GM21825 (cell line): ENCODE measurements around the gene FHAD1.
"Not testable (repeated sequence)": the region's sequence is repeated elsewhere in the genome, so short reads cannot be mapped to it uniquely, and the experiment has no call there.

Experiments
- ATAC-seq: cut with Tn5 transposase; IDR thresholded peaks from one replicate; pipeline ENCODE4 v1.9.1; 2021; ENCODE audit warnings: mild to moderate bottlenecking, moderate library complexity; ENCODE audit not compliant: unreplicated experiment

Gene FHAD1

DNA sequence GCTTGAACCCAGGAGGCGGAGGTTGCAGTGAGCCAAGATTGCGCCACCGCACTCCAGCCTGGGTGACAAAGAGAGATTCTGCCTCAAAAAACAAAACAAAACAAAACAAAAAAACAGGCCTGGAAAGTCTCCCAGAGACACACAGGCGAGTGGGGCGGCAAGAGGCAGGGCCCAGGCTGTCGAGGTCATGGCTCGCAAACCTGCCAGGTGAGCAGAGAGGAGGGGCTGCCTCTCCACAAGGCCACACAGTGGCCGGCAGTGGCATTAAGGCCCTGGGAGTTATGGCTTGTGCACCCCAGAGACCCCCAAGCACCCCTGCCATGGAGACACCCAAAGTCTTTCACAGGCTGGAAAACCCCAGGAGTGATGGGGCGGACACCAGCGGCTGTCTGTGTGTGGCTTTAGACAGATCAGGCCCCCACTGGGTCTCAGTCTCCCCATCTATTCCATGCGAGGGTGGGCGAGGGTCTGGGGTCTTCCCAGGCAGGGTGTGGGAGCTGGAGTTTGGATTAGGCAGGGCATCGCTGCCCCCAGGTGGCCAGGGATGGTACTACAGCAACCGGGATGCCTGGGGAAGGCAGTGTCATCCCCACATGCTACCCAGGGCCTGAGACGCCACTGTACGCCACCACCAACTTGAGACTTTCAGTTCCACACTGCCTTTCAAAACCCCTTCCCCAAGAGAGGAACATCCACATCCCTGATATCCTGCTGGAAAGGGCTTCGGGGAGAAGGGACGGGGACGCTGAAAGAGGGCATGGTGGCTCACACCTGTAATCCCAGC lies 184.0 kb downstream of the FHAD1 start:
- ATAC-seq, result no peak

DNA sequence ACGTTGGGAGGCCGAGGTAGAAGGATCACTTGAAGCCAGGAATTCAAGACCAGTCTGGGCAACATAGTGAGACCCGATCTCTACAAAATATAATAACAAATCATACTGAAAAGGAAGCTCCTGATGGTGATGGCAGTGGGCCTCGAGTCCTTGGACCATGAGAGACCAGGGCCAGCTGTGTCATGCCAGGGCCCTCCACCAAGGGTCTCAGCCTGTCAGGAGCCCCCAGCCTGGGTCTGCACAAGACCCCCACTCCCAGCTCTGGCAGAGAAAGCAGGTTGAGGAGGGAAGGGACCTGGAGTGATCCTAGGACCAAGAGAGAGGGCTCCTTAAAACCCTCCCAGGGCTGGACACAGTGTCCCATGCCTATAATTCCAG lies 184.5 kb downstream of the FHAD1 start:
- no peak for ATAC-seq

DNA sequence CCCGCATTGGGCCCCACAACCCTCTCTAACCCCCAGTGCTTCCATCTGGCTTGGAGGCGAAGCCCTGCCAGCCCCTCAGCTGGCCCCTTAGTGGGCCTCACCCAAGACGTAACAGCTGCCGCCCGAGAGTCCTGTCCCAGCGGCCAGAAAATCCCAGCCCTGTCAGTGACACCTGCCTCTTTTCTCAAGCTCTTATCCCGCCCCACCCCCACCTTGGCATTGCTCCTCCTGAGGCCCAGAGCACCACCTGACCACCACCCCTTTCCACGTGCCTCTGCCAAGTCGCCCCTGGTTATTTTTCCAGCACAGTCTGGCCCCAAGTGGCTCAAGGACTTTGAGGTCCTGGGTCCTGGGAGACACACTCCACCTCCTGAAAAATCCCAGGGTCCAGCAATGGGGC lies 185.3 kb downstream of the FHAD1 start:
- ATAC-seq, result no peak

DNA sequence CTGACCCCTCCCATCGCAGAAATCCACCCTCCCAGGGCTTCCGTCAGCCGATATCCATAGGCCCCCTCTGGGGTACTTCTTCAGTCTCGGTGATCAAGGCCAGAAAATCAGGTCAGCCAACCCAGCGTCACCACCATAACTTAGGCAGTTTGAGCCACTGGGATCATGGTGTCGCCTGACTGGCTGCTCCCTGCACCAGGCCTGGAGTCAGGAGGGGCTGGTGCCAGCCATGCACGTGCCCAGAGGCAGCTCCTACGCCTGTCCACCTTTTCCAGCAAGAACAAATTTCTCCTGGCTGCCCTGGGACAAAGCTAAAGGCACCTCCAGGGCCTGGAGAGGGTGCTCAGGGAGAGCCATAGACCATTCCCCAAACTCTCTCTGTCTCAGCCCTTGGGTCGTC lies 186.4 kb downstream of the FHAD1 start:
- ATAC-seq, result no peak

DNA sequence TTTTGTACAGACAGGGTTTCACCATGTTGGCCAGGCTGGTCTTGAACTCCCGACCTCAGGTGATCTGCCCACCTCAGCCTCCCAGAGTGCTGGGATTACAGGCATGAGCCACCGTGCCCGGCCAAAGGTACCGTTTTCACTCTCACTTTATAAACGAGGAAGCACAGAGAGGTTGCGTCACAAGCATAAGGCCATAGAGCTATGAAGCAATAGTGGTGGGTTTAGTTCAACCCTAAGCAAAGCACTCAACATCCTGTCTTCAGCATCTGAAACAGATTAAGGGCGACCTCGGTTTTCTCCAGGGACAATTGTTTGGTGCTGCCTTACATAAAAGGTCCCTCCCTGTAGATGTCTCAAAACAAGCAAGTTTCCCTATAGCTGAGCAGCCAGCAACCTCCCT lies 187.7 kb downstream of the FHAD1 start:
- not testable (repeated sequence) for ATAC-seq

DNA sequence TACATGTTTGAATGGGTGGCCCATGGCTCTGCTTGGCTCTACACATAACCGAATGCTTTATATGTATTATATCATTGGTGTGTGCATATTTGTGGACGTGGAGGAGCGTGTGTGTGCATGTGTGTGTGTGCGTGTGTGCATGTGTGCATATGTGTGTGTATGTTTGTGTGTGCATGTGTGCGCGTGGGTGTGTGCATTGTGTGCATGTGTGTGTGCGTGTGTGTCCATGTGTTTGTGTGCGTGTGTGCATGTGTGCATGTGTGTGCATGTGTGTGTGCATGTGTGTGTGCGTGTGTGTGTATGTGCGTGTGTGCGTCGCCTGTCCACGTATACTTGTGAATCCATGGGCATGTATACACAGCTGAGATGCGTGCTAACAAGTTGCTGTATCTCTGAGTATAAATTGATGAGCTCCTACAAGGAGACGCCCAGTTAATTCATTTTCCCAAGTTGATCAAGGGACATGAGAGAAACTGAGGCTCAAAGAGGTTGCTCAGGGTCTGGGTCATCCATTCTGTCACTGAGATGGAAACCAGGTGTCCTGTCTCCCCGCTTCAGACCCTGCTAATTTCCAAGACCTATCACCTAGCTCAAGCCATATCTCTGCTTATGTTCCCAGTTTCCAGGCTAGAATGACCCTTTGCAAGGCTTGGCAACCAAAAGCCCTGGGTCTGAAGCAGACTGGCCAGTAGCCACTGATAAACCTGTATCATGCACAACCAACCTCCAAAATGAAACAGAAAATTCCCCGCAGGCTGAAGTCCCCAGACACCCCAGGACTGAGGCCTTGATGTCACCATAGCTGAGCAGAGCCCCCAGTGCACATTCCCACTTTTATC lies 188.4 kb downstream of the FHAD1 start:
- ATAC-seq, result no peak

DNA sequence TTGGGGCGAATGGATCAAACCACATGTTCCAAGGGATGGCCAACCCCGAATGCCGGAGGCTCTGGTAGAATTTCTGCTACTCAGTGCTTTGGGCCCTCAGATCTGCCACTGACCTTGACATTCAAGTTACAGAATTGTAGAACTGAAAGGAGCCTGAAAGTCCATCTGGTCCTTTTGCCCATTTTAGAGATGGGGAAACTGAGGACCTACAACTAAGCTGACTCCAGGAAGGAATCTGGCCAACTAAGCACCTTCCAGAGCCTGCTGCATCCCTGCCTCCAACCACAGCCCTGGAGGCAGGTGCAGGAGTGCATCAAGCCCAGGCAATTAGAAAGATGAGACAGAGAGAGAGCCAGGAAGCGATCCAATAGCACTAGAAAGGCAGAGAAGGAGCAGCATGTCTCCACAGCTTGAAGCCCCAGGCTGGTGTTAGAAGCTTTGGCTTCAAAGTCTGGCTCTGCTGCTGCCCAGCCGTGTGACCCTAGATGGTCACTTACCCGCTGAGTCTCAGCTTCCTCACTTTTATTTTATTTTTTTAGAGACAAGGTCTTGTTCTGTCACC lies 189.9 kb downstream of the FHAD1 start:
- ATAC-seq, result no peak

DNA sequence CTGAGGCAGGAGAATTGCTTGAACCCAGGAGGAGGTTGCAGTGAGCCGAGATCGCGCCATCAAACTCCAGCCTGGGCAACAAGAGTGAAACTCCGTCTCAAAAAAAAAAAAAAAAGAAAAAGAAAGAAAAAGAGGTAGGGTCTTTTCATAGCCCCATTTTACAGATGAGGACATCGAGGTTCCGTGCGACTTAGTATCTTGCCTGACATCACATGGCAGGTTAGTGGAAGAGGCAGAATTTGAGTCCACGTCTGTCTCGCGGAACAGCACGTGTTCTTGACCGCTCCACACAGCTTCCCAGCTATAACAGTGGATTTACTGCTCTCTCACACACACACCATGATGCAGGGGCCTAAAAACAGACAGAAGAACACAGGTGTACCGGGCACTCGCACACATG lies 192.3 kb downstream of the FHAD1 start:
- ATAC-seq, result no peak

DNA sequence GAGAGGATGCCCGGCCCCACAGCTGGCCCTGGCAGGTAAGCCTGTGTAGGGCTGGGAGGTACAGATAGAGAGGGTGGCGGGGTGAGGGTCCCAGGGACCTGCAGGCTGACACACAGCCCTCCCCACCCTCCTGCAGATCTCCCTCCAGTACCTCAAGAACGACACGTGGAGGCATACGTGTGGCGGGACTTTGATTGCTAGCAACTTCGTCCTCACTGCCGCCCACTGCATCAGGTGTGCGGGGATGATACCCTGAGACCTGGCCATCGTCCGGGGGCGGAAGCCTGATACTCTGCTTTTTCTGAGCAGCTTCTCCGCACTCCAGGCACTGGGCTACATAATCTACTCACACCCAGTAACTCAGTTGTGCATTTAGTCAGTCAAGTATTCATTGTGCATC lies 193.3 kb downstream of the FHAD1 start:
- no peak for ATAC-seq

DNA sequence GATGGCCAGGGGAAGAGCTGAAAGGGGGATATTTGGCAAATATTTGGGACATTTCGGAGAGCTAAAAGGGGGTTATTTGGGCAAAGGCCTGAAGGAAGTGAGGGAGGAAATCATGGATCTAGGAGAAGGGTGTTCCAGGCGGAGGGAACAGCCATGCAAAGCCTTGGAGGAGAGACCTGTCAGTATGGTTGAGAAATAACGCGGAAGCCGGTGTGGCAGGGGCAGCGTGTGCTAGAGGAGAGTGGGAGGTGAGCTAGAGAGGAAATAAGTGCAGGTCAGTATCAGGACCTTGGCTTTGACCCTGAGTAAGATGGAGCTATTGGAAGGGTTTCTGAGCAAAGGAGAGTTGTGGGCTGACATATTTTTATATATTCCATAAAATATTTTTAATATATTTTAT lies 194.2 kb downstream of the FHAD1 start:
- no peak for ATAC-seq

DNA sequence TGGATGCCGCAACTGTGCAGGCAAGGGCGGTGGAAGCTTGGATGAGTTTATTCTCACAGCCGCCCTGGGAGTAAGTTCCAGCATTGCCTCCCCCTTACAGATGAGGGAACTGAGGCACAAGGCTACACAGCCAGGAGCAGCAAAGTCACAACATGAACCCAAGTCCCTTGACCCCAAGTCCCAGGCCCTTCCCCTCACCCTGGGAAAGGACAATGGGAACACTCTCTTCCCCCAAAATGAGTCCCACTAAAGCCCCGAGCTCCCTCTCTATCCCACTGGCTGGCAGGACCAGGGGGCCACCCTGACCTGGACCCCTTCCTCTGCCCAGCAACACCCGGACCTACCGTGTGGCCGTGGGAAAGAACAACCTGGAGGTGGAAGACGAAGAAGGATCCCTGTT lies 195.1 kb downstream of the FHAD1 start:
- ATAC-seq, result no peak

DNA sequence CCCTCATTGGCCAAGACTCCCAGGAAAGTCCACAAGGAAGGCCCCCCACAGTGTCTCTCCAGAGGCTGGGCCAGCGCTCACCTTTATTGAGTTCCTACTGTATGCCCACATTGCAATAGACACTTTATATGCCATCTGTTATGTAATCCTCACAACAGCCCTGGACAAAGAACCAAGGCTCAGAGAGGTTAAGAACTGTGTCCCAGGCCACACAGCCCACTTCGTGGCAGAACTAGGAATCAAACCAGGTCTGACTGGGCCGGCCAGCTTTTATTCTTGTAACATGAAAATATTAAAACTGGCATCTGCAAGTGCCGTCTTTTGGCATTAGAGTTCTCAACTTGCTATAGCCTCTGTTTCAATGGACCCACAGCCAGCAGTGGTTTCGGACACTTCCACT lies 195.7 kb downstream of the FHAD1 start:
- ATAC-seq, result no peak

DNA sequence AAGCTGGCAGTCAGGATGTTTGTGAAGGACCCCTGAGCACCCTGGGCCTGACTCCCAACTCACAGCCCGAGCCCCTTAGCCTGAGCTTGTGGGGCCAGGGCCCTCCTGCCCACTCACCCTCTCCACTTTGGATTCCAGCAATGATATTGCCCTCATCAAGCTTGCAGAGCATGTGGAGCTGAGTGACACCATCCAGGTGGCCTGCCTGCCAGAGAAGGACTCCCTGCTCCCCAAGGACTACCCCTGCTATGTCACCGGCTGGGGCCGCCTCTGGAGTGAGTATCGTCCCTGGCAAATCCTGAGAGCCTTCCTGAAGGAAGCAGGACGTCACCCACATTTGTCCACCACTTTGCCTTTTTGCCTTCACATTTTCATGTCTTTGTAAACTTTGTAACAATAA lies 196.3 kb downstream of the FHAD1 start:
- no peak for ATAC-seq

DNA sequence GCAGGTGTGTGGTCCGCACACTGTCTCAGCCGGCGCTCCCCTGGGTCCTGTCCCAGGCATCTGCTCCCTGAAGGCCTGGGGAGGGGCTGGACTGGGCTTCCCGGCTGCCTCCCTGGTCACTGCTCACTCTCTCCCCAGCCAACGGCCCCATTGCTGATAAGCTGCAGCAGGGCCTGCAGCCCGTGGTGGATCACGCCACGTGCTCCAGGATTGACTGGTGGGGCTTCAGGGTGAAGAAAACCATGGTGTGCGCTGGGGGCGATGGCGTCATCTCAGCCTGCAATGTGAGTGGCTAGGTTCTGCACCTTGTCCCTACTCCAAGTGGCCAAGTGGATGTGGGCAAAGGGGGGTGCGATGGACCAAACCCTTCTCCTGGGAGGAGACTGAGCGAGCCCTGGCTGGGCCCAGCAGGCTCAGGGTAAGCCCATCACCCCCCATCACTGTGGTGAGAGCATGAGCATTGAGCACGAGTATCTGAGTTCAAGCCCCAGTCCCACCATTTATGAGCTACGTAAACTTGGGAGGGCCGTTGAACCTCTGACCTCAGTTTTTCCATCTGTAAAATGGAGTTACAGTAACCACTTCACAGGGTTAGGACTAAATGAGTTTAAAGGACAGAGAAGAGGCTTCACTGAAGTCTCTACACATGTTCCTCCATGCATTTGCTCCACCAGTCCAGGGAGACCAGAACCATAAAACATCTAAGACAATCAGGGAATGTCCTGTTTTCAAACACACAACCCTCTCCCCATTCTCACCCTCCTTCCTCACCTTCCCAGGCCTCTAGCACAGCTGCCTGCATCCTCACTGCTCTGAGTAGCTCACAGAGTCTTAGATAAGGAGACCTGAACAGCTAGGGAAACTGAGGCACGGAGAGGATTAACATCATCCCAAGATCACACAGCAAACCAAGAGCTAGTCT lies 197.7 kb downstream of the FHAD1 start:
- no peak for ATAC-seq

DNA sequence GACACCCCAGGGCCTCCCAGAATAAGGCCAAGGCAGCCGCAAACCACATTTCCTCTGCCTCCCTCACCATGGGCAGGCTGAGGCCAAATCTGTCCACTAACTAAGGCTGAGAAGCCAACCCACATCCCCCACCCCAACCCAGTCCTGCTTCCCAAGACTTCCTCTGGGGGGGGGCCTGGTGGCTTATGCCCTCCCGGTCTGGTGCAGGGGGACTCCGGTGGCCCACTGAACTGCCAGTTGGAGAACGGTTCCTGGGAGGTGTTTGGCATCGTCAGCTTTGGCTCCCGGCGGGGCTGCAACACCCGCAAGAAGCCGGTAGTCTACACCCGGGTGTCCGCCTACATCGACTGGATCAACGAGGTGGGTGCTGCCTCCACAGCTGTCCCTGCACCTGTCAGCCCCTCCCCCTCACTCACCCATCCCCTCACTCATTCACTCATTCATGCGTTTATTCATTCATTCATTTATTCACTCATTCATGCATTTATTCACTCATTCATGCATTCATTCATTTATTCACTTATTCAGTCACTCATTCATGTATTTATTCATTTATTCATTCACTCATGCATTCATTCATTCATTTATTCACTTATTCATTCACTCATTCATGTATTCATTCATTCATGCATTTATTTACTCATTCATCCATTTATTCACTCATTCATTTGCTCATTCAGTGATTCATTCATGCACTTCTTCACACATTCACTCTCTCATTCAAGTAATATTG lies 198.5 kb downstream of the FHAD1 start:
- no peak for ATAC-seq

DNA sequence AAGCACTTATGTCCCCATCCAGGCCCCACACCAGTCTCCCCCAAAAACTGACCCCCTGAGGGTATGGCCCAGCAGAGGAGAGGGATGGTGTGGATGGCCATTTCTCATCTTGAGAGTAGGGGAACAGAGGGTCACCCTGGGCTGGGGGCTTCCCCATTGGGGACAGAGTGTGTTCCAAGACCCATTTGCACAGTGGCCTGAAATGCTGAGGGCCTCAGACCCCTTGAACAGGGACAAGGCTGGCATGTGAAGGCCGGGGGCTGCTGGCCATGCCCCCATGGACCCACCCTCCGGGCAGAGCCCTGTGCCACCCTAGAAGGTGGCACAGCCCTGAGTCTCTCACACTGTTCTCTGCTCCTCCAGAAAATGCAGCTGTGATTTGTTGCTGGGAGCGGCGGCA lies 199.2 kb downstream of the FHAD1 start:
- ATAC-seq, result no peak
